Cardiac fibroblast (primary cell): ENCODE results near the gene RBM28.

Experiments
- DNase-seq, 2 donors: peaks; one replicate each; pipeline versions ENCODE4 v3.0.0 to v3.0.0-alpha.2; 2010; ENCODE audit warnings: low read depth in 2 of 2
- H3K4me3 ChIP-seq, 2 donors: replicated peaks in 1 of 2; 1 replicate in 1 of 2; 2 replicates in 1 of 2; pipeline ENCODE4 v1.5.1; 2011; ENCODE audit warnings: low read depth in 2 of 2, low read length in 2 of 2, mild to moderate bottlenecking in 2 of 2, moderate library complexity in 1 of 2
- TF ChIP-seq, protein P1 (sequence below): IDR thresholded peaks from one replicate; pipeline ENCODE4 v1.5.1; 2011; ENCODE audit warnings: low read depth, mild to moderate bottlenecking, low read length, inconsistent platforms

The RBM28 gene

GRCh38 chr7:128351296-128352152 lies 7.8 kb upstream of the RBM28 start:
- H3K4me3 ChIP-seq, result no peak overlapping the region
- DNase-seq, result no peak

DNA sequence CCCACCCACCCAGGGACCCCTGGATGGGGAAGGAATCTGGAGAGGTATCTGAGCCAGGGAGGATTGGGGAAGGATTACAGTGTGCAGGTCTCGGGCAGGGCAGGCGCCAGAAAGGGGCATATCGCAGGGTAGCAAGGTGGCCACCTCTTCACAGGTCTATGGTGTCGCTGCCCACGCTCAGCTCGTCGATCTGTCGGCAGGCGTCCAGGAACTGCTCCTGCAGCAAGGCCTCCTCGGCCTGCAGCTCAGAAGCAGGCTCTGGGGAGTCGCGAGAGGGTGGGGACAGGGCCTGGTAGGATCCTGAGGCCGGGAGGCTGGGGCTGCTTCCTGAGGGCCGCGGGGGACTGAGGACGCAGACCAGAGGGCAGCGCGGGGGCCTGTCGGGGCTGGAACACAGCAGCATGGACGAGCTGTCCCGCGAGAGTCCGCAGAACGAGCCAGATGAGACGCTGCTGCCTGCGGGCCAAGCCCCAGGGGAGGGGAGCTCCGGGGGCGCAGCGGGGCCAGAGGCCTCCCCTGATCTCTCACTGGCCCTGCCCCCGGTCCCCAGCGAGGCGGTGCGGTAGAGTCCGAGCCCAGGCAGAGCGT lies 7.1 kb upstream of the RBM28 start:
- TF ChIP-seq, protein P1, sequence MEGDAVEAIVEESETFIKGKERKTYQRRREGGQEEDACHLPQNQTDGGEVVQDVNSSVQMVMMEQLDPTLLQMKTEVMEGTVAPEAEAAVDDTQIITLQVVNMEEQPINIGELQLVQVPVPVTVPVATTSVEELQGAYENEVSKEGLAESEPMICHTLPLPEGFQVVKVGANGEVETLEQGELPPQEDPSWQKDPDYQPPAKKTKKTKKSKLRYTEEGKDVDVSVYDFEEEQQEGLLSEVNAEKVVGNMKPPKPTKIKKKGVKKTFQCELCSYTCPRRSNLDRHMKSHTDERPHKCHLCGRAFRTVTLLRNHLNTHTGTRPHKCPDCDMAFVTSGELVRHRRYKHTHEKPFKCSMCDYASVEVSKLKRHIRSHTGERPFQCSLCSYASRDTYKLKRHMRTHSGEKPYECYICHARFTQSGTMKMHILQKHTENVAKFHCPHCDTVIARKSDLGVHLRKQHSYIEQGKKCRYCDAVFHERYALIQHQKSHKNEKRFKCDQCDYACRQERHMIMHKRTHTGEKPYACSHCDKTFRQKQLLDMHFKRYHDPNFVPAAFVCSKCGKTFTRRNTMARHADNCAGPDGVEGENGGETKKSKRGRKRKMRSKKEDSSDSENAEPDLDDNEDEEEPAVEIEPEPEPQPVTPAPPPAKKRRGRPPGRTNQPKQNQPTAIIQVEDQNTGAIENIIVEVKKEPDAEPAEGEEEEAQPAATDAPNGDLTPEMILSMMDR, result no peak
- no peak overlapping the region for H3K4me3 ChIP-seq
- no peak for DNase-seq

More at GRCh38 chr7:128351296-128352152, 7.8 kb upstream of the RBM28 start:
- TF ChIP-seq, protein P1, result no peak

GRCh38 chr7:128349466-128349825 lies 5.7 kb upstream of the RBM28 start:
- no peak for DNase-seq
- TF ChIP-seq, protein P1, result no peak
- no peak overlapping the region for H3K4me3 ChIP-seq

DNA sequence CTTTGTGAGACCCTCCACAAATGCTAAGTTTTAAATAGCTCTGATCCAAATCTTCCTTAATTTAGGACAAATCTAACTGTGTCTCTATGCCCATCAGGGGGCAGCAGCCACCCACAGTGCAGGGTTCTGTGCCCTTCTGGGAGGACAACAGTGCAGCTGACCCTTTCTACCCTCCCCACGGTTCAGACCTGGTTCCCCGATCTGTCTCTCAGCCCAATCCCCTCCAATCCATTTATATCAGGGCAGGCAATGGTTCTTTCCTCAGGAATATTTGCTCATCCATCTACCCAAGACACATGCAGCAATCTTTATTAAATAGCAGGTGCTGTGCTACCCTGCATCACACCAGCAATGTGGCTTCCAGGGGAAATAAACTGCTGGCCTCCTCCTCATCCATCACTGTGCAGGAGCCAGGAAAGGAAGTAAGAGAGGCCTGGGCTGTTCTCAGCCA lies 4.0 kb upstream of the RBM28 start:
- TF ChIP-seq, protein P1, result peak; percentile 83
- peak; percentile 63 to 66 for DNase-seq
- no peak overlapping the region for H3K4me3 ChIP-seq

- DNase-seq, result no peak
- H3K4me3 ChIP-seq, result no peak overlapping the region
- TF ChIP-seq, protein P1, result no peak
These were observed 695 bp upstream of the RBM28 start for GRCh38 chr7:128344431-128344774.

GRCh38 chr7:128341733-128342132 lies 2.0 kb downstream of the RBM28 start:
- TF ChIP-seq, protein P1, result no peak
- no peak overlapping the region for H3K4me3 ChIP-seq
- no peak for DNase-seq
